ENCODE measurements around the gene SCN4A.

GRCh38 chr17:64001091-64001579 lies 28.4 kb upstream of the SCN4A start:
- TF ChIP-seq ZNF274 (IDR thresholded peaks at IDR 0.05; ENCODE audit: low read depth, low read length) (no peak), YY1 (IDR thresholded peaks at IDR 0.05; ENCODE audit: insufficient read depth, insufficient read length) (no peak), SUZ12 (IDR thresholded peaks at IDR 0.05; ENCODE audit: extremely low read depth, insufficient read depth, insufficient read length) (no peak)
